Osteocyte (in vitro differentiated cells): Measurements from ENCODE around the gene JPT2. TPM values are rescaled to one million over a fixed set of nuclear protein-coding genes. Genes with fewer than 3 reads are reported as not detected.

ENCODE experiments used
- DNase-seq: peaks from one replicate; pipeline ENCODE4 v3.0.0; 2021; ENCODE audit warnings: mixed read lengths; ENCODE audit not compliant: unreplicated experiment; ENCODE audit errors: extremely low spot score
- H3K27ac Mint-ChIP-seq: one replicate; pipeline ENCODE4 v1.8.0; 2021; ENCODE audit warnings: mild to moderate bottlenecking, mixed read lengths; ENCODE audit not compliant: unreplicated experiment
- H3K27me3 Mint-ChIP-seq: one replicate; pipeline ENCODE4 v1.8.0; 2021; ENCODE audit warnings: mixed read lengths; ENCODE audit not compliant: unreplicated experiment
- H3K36me3 Mint-ChIP-seq: one replicate; pipeline ENCODE4 v1.8.0; 2021; ENCODE audit warnings: mixed read lengths; ENCODE audit not compliant: unreplicated experiment
- H3K4me1 Mint-ChIP-seq: one replicate; pipeline ENCODE4 v1.8.0; 2021; ENCODE audit warnings: mixed read lengths; ENCODE audit not compliant: unreplicated experiment
- H3K4me3 Mint-ChIP-seq: one replicate; pipeline ENCODE4 v1.8.0; 2021; ENCODE audit warnings: mild to moderate bottlenecking, moderate library complexity, mixed read lengths; ENCODE audit not compliant: unreplicated experiment
- H3K9me3 Mint-ChIP-seq: one replicate; pipeline ENCODE4 v1.8.0; 2021; ENCODE audit warnings: mixed read lengths; ENCODE audit not compliant: unreplicated experiment
- total RNA-seq: library from RNA; stranded (reverse); gene quantifications from 2 replicates; pipeline ENCODE4 v1.2.1, GENCODE V29; 2021
- TF ChIP-seq, protein P1 (sequence below): fragments of 200-600 bp; sonication (generic); IDR thresholded peaks from 2 replicates; pipeline ENCODE4 v1.5.0; 2021; ENCODE audit warnings: antibody characterized with exemption, mild to moderate bottlenecking, moderate library complexity

The JPT2 gene
- total RNA-seq, 1 donor from 2014 or later, result 53.6 TPM

DNA sequence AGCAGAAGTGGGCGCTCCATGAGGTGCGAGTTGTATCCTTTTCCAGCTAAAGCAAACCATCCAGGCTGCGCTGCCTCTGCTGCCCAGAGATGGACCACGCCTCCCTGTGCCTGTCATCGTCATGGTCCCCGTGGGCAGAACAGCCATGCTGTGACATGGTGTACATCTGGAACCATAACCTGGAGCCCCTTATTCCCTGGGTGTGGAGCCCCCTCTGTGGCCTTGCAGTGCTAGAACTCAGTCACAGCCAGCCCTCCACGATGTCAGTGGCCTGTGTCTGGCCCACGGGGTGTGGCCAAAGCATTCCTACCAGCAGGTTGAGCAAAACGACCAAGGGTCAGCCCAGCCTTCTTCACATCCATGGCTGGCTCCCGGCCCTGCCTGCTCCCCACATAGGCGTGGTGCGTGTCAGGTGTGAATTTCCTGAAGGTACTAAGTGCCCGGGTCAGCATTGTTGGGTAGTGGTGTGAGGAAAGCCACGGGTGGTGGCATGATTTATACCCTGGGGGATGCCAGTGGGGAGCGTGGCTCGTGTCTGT is 22.7 kb upstream of the JPT2 start:
- no peaks in the 10 kb centered on the region for H3K9me3 Mint-ChIP-seq
- no peak overlapping the region for H3K27ac Mint-ChIP-seq
- H3K36me3 Mint-ChIP-seq, result peaks cover 37% of the 10 kb centered on the region
- no peaks in the 10 kb centered on the region for H3K4me1 Mint-ChIP-seq
- no peak overlapping the region for H3K4me3 Mint-ChIP-seq
- TF ChIP-seq, protein P1, sequence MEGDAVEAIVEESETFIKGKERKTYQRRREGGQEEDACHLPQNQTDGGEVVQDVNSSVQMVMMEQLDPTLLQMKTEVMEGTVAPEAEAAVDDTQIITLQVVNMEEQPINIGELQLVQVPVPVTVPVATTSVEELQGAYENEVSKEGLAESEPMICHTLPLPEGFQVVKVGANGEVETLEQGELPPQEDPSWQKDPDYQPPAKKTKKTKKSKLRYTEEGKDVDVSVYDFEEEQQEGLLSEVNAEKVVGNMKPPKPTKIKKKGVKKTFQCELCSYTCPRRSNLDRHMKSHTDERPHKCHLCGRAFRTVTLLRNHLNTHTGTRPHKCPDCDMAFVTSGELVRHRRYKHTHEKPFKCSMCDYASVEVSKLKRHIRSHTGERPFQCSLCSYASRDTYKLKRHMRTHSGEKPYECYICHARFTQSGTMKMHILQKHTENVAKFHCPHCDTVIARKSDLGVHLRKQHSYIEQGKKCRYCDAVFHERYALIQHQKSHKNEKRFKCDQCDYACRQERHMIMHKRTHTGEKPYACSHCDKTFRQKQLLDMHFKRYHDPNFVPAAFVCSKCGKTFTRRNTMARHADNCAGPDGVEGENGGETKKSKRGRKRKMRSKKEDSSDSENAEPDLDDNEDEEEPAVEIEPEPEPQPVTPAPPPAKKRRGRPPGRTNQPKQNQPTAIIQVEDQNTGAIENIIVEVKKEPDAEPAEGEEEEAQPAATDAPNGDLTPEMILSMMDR, result no peak
- no peaks in the 10 kb centered on the region for H3K27me3 Mint-ChIP-seq
- no peak for DNase-seq

DNA sequence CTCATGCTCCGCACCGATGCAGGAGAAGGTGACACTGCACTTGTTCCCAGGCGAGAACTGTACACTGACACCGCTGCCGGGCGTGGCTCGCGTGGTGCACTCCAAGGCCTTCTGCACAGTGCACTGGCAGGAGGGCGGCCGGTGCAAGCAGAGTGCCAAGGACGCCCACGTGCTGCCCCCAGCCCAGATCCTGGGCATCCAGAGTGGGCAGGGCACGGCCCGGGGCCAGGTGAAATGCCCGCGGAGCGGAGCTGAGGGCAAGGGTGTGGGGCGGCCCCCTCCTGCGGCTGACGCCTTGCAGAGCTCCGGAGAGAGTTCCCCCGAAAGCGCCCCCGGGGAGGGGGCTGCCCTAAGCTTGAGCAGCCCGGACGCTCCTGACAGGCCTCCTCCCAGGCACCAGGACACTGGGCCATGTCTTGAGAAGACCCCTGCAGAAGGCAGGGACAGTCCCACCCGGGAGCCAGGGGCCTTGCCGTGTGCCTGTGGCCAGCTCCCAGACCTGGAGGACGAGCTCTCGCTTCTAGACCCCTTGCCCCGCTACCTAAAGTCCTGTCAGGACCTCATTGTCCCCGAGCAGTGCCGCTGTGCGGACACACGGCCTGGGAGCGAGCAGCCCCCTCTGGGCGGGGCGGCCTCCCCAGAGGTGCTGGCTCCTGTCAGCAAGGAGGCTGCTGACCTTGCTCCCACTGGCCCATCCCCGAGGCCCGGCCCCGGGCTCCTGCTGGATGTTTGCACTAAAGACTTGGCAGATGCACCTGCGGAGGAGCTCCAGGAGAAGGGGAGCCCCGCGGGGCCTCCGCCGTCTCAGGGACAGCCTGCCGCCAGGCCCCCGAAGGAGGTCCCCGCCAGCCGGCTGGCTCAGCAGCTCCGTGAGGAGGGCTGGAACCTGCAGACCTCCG is 21.9 kb upstream of the JPT2 start:
- Mint-ChIP-seq H3K27me3 (no peaks in the 10 kb centered on the region), H3K4me1 (no peaks in the 10 kb centered on the region), H3K4me3 (no peak overlapping the region), H3K9me3 (no peaks in the 10 kb centered on the region), H3K27ac (no peak overlapping the region), H3K36me3 (peaks cover 32% of the 10 kb centered on the region)
- no peak for DNase-seq
- TF ChIP-seq, protein P1, result no peak

DNA sequence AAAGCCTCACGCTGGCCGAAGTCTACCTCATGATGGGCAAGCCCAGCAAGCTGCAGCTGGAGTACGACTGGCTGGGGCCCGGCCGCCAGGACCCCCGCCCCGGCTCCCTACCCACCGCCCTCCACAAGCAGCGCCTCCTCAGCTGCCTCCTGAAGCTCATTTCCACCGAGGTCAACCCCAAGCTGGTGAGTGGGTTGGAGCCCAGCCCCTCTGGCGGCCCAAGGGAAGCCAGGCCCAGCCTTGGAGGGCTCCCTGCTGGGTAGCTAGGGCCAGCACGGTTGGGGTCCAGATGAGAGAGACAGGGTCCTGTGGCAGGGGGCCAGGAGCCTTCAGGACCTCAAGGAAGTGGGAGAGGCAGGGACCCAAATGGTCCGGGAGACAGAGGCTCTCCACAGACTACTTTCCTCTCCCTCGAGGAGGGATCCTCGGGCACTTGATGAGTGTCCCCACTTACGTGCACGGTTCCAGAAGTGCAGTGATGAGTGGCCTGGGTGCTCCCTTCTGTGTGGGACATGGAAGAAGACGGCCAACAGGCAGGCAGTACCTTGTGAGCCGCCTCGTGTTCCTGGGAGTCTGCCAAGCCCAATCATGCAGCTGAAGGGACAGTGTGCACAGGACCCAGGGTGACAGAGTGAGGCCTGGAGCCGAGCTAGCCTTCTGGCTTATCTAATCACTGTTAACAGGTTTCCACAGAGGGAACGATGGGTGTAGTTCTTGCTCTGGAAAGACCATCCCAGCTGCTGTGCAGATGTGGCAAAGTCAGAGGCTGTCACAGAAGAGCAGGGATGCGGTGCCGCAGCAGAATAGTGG is 21.1 kb upstream of the JPT2 start:
- Mint-ChIP-seq H3K36me3 (peaks cover 26% of the 10 kb centered on the region), H3K9me3 (no peaks in the 10 kb centered on the region), H3K4me3 (no peak overlapping the region), H3K27ac (no peak overlapping the region), H3K27me3 (no peaks in the 10 kb centered on the region), H3K4me1 (no peaks in the 10 kb centered on the region)
- no peak for DNase-seq
- TF ChIP-seq, protein P1, result no peak

DNA sequence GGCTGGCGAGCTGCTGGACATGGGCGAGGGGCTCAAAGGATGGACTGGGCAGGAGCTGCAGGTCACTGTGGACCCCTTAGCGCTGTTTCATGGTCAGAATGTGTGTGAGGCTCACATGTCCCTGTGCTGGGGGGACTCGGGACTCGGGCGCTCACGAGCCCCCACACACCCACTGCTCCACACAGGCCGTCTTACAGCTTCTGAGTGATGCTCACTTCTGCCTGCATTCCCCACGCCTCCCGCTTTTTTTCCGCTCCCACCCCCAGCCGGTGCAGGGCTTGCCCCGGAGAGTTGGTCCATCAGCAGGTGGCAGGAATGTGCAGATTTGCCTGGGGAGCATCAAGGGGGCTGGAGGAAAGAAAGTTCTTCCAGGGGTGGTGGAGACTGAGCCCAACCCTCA is 20.2 kb upstream of the JPT2 start:
- no peaks in the 10 kb centered on the region for H3K4me1 Mint-ChIP-seq
- no peaks in the 10 kb centered on the region for H3K9me3 Mint-ChIP-seq
- no peak overlapping the region for H3K27ac Mint-ChIP-seq
- DNase-seq, result no peak
- H3K27me3 Mint-ChIP-seq, result no peaks in the 10 kb centered on the region
- no peak overlapping the region for H3K4me3 Mint-ChIP-seq
- peaks cover 32% of the 10 kb centered on the region for H3K36me3 Mint-ChIP-seq
- TF ChIP-seq, protein P1, result no peak

DNA sequence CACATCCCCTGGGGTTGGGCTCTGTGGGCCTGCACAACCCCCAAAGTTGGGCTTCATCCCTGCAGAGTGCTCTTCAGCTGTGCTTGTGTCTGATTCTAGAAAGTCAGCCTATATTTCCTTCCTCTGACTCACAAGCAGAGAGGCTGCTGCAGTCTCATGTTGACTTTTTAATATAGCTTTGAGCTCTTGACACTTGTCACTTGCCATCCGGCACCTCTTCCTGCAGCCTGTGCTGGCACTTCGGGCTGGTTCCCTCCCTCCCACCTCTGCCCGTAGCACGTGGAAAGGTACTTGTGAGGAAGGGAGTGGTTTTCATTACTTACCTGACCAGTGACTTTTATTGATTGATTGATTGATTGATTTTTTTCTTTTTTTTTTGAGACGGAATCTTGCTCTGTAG is 19.0 kb upstream of the JPT2 start:
- H3K4me3 Mint-ChIP-seq, result no peak overlapping the region
- TF ChIP-seq, protein P1, result no peak
- no peaks in the 10 kb centered on the region for H3K27me3 Mint-ChIP-seq
- H3K27ac Mint-ChIP-seq, result no peak overlapping the region
- no peak for DNase-seq
- peaks cover 42% of the 10 kb centered on the region for H3K36me3 Mint-ChIP-seq
- H3K4me1 Mint-ChIP-seq, result no peaks in the 10 kb centered on the region
- H3K9me3 Mint-ChIP-seq, result no peaks in the 10 kb centered on the region
